OCI-LY1 (cell line): ENCODE data around the gene LCN9.

ENCODE experiments used
- CTCF ChIP-seq: fragments of 200-600 bp; sonication (generic), shearing (Covaris generic); IDR thresholded peaks from 2 replicates; pipeline ENCODE4 v1.5.1; 2017; ENCODE audit warnings: mild to moderate bottlenecking, antibody characterized with exemption, low read length, moderate library complexity, mixed read lengths
- EZH2 ChIP-seq: fragments of 200-600 bp; sonication (generic), shearing (Covaris generic); IDR thresholded peaks from 2 replicates; pipeline ENCODE4 v1.8.0; 2017; ENCODE audit warnings: borderline replicate concordance, mixed run types, mild to moderate bottlenecking, antibody characterized with exemption, low read length, moderate library complexity, mixed read lengths

GRCh38 chr9:135678236-135679017 is 15.3 kb downstream of the LCN9 start:
- TF ChIP-seq CTCF (no peak), EZH2 (no peak)
